EL (cell line): ENCODE data around the gene OPN1SW.

ENCODE experiments used
- DNase-seq: peaks from one replicate; pipeline ENCODE4 v3.0.0-alpha.2; 2016

Gene OPN1SW, protein sequence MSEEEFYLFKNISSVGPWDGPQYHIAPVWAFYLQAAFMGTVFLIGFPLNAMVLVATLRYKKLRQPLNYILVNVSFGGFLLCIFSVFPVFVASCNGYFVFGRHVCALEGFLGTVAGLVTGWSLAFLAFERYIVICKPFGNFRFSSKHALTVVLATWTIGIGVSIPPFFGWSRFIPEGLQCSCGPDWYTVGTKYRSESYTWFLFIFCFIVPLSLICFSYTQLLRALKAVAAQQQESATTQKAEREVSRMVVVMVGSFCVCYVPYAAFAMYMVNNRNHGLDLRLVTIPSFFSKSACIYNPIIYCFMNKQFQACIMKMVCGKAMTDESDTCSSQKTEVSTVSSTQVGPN

DNA sequence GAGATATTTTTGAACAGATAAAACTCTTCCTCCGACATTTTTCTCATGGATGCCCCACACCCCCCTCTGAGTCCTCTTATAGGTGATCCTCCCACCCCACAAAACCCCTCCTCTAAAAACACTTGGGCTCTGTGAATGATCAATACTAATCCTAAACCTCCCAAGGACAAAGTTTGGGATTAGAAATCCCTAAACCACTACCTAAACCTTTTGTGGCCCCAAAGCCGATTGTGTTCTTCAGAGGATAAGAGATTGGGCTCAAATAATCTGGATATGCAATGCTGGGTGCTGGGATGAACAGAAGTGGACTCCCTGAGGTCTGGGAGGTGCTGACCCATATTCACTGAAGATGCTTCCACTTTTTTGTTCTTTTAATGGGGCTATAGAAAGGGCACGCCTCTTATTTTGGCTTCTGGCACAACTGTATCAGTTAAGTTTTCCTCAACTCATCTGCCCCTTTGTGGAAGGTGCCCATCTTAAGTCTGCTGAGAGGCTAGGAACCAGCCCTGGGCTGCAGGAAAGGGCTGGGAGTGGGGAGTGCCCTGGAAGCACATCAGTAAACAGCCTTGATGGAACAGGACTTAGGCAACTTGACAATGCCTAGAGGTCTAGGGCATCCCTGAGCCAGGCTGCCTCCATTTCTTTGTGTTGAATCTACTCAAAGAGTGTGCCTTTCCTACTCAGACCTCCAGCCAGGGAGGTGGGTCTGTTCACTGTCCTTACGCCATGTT lies at the start of gene OPN1SW:
TSS of gene OPN1SW (minus strand) at position 51 of the 731 bp plus-strand sequence. CDS start at position 38, 13 bp downstream.
- DNase-seq, result no peak

DNA sequence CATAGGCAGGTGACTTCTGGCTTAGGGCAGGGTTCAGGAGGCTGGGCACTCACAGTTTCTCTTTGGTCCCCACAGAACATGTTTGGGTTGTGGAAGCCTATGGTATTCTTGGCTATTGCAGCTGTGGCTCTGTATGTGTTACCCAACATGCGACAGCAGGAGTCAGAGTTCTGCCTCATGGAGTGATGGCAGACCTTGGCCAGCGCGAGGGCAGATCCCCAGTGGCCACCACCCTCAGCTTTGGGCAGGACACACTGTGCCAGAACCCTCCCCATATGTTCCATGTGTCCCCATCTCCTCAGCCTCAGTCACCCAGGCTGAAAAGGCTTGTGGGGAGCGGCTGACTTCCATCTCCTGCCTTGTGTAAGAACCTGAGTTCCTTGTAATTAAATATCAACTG lies 46.1 kb upstream of the OPN1SW start:
- DNase-seq, result no peak

DNA sequence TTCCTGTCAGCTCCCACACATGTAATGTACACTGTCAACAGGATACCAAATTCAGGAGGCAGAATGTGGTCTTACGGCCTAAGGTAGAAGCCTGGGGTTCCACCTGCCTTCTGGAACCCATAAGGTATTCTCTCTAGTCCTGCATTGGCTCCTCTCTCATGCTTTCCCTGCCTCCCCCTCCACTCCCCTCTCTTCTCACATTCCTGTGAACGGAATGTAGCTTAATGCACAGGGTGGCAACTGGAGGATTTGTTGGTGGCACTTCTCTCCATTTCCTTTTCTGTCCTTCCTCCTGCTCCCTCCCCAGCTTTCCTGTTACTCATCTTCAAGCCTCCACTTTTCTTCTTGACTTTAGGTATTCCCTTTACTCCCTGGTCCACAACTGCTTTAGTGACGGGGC lies 43.1 kb upstream of the OPN1SW start:
- DNase-seq, result no peak

GRCh38 chr7:128815289-128815942 lies 39.8 kb upstream of the OPN1SW start:
- DNase-seq, result no peak

DNA sequence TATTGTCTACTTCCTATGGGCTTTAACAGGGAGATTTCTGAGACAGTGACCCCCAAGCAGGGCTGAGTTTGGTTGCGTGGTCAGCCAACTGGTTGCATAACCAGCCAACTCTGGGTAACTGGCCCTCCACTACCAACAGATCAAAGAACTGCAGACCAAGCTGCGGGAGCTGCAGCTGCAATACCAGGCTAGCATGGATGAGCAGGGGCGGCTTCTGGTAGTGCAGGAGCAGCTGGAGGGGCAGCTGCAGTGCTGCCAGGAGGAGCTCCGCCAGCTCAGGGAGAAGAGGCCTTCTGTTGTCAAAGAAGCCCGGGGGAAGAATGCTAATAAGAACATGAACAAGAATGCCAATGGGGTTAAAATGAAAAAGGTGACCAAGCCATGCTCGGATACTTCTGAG lies 38.9 kb upstream of the OPN1SW start:
- no peak for DNase-seq

DNA sequence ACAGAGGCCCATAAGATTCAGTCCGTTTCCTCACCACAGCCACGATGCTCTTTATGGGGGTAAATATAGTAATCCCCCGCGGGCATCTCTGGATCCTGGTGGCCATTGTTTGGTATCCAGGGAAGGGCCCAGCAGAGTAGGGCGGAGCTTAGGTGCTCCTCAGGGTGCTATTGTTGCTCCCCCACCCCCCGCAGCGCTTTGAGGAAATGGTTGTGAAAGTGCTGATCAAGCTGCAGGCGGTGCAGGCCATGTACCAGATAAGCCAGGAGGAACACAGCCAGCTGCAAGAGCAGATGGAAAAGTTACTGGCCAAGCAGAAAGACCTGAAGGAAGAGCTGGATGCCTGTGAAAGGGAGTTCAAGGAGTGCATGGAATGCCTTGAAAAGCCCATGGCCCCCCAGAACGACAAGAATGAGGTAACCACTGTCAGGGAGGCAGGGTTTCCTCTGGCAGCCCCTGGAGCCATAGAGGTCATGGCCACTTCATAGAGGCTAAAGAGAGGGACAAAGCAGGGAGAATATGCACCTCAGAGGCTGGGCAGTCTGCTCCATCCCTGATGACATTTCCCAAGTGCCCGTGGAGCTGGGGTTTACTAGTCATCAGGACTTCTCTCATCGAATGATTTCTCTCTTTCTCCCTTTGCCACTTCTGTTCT lies 37.0 kb upstream of the OPN1SW start:
- no peak for DNase-seq

GRCh38 chr7:128811631-128812430 lies 36.2 kb upstream of the OPN1SW start:
- no peak for DNase-seq

DNA sequence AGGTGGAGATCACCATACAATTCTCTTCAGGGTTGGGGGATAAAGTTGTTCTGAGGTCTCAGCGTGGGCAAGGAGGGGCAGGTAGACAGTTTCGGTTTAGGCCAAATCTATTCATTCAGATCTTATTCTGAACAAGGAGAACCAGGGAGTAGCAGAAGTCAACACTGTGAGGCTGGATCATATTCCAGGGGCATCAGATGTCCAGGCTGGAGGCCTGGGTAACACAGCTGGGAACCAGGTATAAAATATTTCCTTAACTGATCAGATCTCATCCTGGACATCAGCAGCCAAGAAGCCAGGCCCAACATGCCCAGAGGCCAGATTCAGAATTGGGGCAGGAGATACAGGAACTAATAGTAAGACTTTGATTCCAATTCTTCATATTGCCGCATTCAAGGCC lies 35.4 kb upstream of the OPN1SW start:
- no peak for DNase-seq

GRCh38 chr7:128810473-128810872 lies 34.9 kb upstream of the OPN1SW start:
- DNase-seq, result no peak

DNA sequence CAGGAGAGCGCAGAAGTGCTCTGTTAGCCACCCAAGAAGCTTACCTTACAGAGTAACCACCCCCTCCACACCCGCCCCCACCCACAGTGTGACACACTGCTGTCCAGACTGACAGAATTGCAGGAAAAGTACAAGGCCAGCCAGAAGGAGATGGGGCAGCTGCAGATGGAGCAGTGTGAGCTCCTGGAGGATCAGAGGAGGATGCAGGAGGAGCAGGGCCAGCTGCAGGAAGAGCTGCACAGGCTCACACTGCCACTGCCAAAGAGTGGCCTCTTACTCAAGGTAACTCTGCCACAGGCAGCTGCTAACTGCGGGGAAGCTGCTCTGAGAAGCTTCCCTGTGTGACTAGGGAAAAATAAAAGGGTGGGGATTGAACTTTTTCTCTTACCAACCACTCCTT lies 33.8 kb upstream of the OPN1SW start:
- no peak for DNase-seq

- no peak for DNase-seq
These were observed 31.6 kb upstream of the OPN1SW start for GRCh38 chr7:128807191-128807590.

- no peak for DNase-seq
These were observed 29.6 kb upstream of the OPN1SW start for GRCh38 chr7:128805225-128805624.

DNA sequence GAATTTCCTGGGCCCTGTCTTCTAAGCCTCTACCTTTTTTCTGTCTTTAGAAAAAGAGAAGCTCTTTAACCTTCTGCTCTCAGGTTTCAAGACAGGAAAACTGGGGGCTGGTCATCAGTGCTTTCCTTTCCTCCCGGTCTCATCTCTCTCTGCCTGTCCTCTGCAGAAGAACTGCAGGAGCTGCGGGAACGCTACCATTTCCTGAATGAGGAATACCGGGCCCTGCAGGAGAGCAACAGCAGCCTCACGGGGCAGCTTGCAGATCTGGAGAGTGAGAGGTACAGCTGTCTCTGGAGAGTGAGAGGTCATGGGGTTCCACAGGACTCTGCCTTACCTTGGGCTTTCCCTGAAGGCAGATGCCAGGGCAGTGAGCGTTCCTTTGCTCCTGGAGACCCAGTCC lies 28.9 kb upstream of the OPN1SW start:
- DNase-seq, result no peak

GRCh38 chr7:128801667-128802418 lies 26.2 kb upstream of the OPN1SW start:
- DNase-seq, result no peak

DNA sequence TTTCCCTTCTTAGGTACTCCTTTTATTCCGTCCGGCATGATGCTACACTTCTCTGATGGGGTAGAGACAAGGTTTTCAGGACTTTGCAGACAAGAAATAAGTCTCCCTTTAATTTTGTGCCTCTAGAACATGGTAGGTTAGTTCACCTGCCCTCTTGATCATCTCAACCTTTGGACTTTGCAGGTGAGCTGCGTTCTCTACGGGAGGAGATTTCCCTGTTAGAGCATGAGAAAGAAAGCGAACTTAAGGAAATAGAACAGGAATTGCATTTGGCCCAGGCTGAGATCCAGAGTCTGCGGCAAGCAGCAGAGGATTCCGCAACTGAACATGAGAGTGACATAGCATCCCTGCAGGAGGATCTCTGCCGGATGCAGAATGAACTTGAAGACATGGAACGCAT lies 25.4 kb upstream of the OPN1SW start:
- no peak for DNase-seq

GRCh38 chr7:128800567-128800966 lies 25.0 kb upstream of the OPN1SW start:
- no peak for DNase-seq

DNA sequence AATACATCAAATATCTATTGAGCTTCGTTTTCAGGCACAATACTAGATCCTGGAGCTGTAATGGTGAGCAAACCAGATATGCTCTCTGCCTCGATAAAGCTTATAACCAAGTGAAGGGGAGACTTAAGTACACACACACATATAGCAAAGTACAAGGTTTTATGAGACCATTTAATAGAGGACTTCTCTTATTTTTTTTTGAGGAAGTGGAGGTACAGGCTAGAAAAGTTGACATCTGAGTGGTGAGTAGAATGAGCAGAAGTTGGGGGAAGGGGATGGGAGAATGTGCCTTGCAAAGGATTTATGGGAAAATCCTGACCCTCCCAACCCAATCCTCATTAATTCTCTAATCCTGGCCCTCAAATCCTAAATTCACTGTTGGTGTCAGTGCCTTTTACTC lies 23.9 kb upstream of the OPN1SW start:
- no peak for DNase-seq

- DNase-seq, result no peak
These were observed 20.7 kb upstream of the OPN1SW start for GRCh38 chr7:128796327-128796726.

DNA sequence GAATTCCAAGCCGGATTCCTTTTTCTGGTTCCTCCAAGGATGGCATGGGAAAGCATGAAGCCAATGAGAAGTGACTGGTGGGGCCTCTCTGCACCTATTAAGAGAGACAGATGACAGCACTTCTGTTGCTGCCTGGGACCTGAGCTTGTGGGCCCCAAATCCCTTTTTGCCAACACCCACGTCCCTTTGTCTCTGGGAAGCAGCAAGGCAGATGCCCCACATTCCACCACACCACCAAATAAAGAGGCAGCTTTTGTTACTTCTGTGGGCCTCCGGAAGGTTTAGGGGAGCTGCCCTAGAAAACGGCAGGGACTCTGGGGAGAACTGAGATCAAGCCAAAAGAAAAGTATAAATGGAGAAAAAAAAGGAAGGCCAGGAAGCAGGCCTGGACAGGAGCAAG lies 19.5 kb upstream of the OPN1SW start:
- no peak for DNase-seq

GRCh38 chr7:128794436-128794835 lies 18.8 kb upstream of the OPN1SW start:
- DNase-seq, result no peak

DNA sequence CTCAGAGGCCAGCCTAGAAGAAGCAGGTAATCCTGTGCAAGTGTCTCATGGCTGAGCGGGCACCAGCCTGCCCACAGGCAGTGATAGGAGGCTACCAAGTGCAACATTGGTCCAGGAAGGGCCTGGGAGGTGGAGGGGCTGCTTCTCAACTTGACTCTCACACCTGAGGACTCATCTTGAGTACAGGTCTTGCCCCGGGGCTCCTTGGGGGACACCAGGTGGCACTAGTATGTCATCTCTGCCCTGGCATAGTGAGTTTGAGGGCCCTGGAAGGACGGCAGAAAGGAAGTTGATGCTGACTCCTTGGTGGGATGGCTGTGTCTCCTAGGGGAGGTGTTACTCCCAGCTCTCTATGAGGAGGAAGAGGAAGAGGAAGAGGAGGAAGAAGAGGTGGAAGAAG lies 18.4 kb upstream of the OPN1SW start:
- DNase-seq, result no peak

GRCh38 chr7:128793181-128793547 lies 17.6 kb upstream of the OPN1SW start:
- DNase-seq, result no peak
